Left ventricle myocardium inferior (tissue), 1 donor: ENCODE results near the gene PGAM1. TPM values are rescaled to one million over a fixed set of nuclear protein-coding genes. Genes with fewer than 3 reads are reported as not detected.

Experiments used
- DNase-seq: peaks from one replicate; pipeline ENCODE4 v3.0.0-alpha.2; 2020
- H3K27ac ChIP-seq: fragments of 200-600 bp; replicated peaks from 2 replicates; pipeline ENCODE4 v1.8.0; 2021
- H3K27me3 ChIP-seq: fragments of 200-600 bp; 2 replicates; pipeline ENCODE4 v1.8.0; 2021; ENCODE audit warnings: low read depth
- H3K36me3 ChIP-seq: fragments of 200-600 bp; 2 replicates; pipeline ENCODE4 v1.8.0; 2021
- H3K4me1 ChIP-seq: fragments of 200-600 bp; 2 replicates; pipeline ENCODE4 v1.8.0; 2021
- H3K4me3 ChIP-seq: fragments of 200-600 bp; 2 replicates; pipeline ENCODE4 v1.8.0; 2021; ENCODE audit warnings: mild to moderate bottlenecking, moderate library complexity
- H3K9me3 ChIP-seq: fragments of 200-600 bp; replicated peaks from 2 replicates; pipeline ENCODE4 v1.8.0; 2021
- CTCF ChIP-seq: fragments of 200-600 bp; IDR thresholded peaks from 2 replicates; pipeline ENCODE4 v1.8.0; 2021; ENCODE audit warnings: antibody characterized with exemption, mild to moderate bottlenecking, borderline replicate concordance
- intact Hi-C: fragments of 100-400 bp; cut with micrococcal nuclease; formaldehyde crosslinking; loops from one replicate; pipeline ENCODE4 v1.11.0; 2022
- total RNA-seq: library from RNA; stranded (reverse); fragmentation: NEBNext Ultra II Directional; extraction: Animal tissue kit (Norgen Biotek cat#: 25700); gene quantifications from one replicate; pipeline ENCODE4 v1.2.1, GENCODE V29; 2021
- donor health status: DM: no; HTN: yes; CAD: no; lungs with severe emphysema.

The PGAM1 gene
- total RNA-seq, 1 donor from 2014 or later = 233 TPM

GRCh38 chr10:97481071-97481470 lies 55.1 kb downstream of the PGAM1 start:
- Histone ChIP-seq H3K27ac (no peak overlapping the region), H3K36me3 (peaks cover 71% of the 10 kb centered on the region), H3K27me3 (no peaks in the 10 kb centered on the region), H3K9me3 (no peaks in the 10 kb centered on the region), H3K4me3 (no peak overlapping the region), H3K4me1 (peaks cover 55% of the 10 kb centered on the region)
- no peak for TF ChIP-seq CTCF
- no peak for DNase-seq
- intact Hi-C loops = no loop called here

- H3K27ac ChIP-seq = no peak overlapping the region
- intact Hi-C loops = no loop called here
- no peaks in the 10 kb centered on the region for H3K9me3 ChIP-seq
- H3K27me3 ChIP-seq = no peaks in the 10 kb centered on the region
- TF ChIP-seq CTCF = no peak
- H3K4me3 ChIP-seq = no peak overlapping the region
- H3K4me1 ChIP-seq = peaks cover 50% of the 10 kb centered on the region
- H3K36me3 ChIP-seq = peaks cover 59% of the 10 kb centered on the region
- DNase-seq = no peak
These were observed 56.4 kb downstream of the PGAM1 start for GRCh38 chr10:97482381-97482780.

Other genes with a start within 250 kb of the PGAM1 start
- 0.08 TPM for gene SLIT1, start 240.2 kb upstream of the PGAM1 start, total RNA-seq
- 4.2 TPM for gene ARHGAP19, start 133.6 kb upstream of the PGAM1 start, total RNA-seq
- 4.2 TPM for gene FRAT1, start 106.9 kb upstream of the PGAM1 start, total RNA-seq
- 5.9 TPM for gene FRAT2, start 91.5 kb upstream of the PGAM1 start, total RNA-seq
- gene RRP12, start 24.9 kb upstream of the PGAM1 start, total RNA-seq = 15.2 TPM
- 14.9 TPM for gene EXOSC1, start 19.8 kb downstream of the PGAM1 start, total RNA-seq
- 17.8 TPM for gene ZDHHC16, start 20.0 kb downstream of the PGAM1 start, total RNA-seq
- gene MMS19, start 72.2 kb downstream of the PGAM1 start, total RNA-seq = 42.7 TPM
- 17.1 TPM for gene UBTD1, start 72.7 kb downstream of the PGAM1 start, total RNA-seq
- 969 TPM for gene ANKRD2, start 146.6 kb downstream of the PGAM1 start, total RNA-seq
- 47.1 TPM for gene HOGA1, start 158.2 kb downstream of the PGAM1 start, total RNA-seq
- gene C10orf62, start 163.5 kb downstream of the PGAM1 start, total RNA-seq = 1.5 TPM
- gene MORN4, start 207.3 kb downstream of the PGAM1 start, total RNA-seq = 13.9 TPM
- gene PI4K2A, start 214.5 kb downstream of the PGAM1 start, total RNA-seq = 12.4 TPM